Activated T-helper 1 cell treated with anti-CD3 and anti-CD28 coated beads, Interleukin-12 subunit alpha, Interleukin-12 subunit beta, Interleukin-2, Interleukin-4 antibody, amounts not matched to agents 30 ng/mL and 10 ng/mL and 1 ng/mL, durations not matched to agents 14 hours and 24 hours and 36 hours (primary cell): ENCODE measurements around the gene ELAC1. TPM values are rescaled to one million over a fixed set of nuclear protein-coding genes. Genes with fewer than 3 reads are reported as not detected.

Experiments
- DNase-seq: peaks from one replicate; pipeline ENCODE4 v3.0.0; 2021; ENCODE audit warnings: low spot score
- H3K27ac Mint-ChIP-seq: one replicate; pipeline ENCODE4 v1.8.0; 2021; ENCODE audit warnings: mild to moderate bottlenecking, mixed read lengths
- H3K27me3 Mint-ChIP-seq: one replicate; pipeline ENCODE4 v1.8.0; 2022; ENCODE audit warnings: mild to moderate bottlenecking, moderate library complexity, mixed read lengths; ENCODE audit not compliant: insufficient read depth
- H3K36me3 Mint-ChIP-seq: one replicate; pipeline ENCODE4 v1.8.0; 2021; ENCODE audit warnings: low read depth, mixed read lengths
- H3K4me1 Mint-ChIP-seq: one replicate; pipeline ENCODE4 v1.8.0; 2021; ENCODE audit warnings: low read depth, mixed read lengths
- H3K4me3 Mint-ChIP-seq: one replicate; pipeline ENCODE4 v1.8.0; 2021; ENCODE audit warnings: mild to moderate bottlenecking, moderate library complexity, mixed read lengths
- H3K9me3 Mint-ChIP-seq: one replicate; pipeline ENCODE4 v1.8.0; 2021; ENCODE audit warnings: mixed read lengths
- intact Hi-C: fragments of 100-400 bp; cut with micrococcal nuclease; formaldehyde crosslinking; loops from one replicate; pipeline ENCODE4 v1.15.1; 2024
- total RNA-seq: library from RNA; stranded (reverse); gene quantifications from 2 replicates; pipeline ENCODE4 v1.2.3, GENCODE V29; 2022

ELAC1 gene
- total RNA-seq, 1 donor from 2014 or later = 6.7 TPM

- intact Hi-C loops = no loop called here
- H3K27me3 Mint-ChIP-seq = peaks cover 5% of the 10 kb centered on the region
- no peak overlapping the region for H3K4me3 Mint-ChIP-seq
- no peak for DNase-seq
- H3K4me1 Mint-ChIP-seq = no peaks in the 10 kb centered on the region
- no peaks in the 10 kb centered on the region for H3K36me3 Mint-ChIP-seq
- no peaks in the 10 kb centered on the region for H3K9me3 Mint-ChIP-seq
- no peak overlapping the region for H3K27ac Mint-ChIP-seq
These were observed 42.4 kb downstream of the ELAC1 start for GRCh38 chr18:51010218-51010617.

GRCh38 chr18:51011709-51012108 lies 43.9 kb downstream of the ELAC1 start:
- intact Hi-C loops = no loop called here

GRCh38 chr18:51012441-51012840 lies 44.6 kb downstream of the ELAC1 start:
- H3K4me3 Mint-ChIP-seq = no peak overlapping the region
- no peak for DNase-seq
- intact Hi-C loops = no loop called here
- no peaks in the 10 kb centered on the region for H3K4me1 Mint-ChIP-seq
- H3K9me3 Mint-ChIP-seq = no peaks in the 10 kb centered on the region
- H3K36me3 Mint-ChIP-seq = peaks cover 1% of the 10 kb centered on the region
- no peak overlapping the region for H3K27ac Mint-ChIP-seq
- H3K27me3 Mint-ChIP-seq = peaks cover 5% of the 10 kb centered on the region

More at GRCh38 chr18:51011709-51012108, 43.9 kb downstream of the ELAC1 start:
- DNase-seq = no peak
- H3K4me3 Mint-ChIP-seq = no peak overlapping the region
- H3K27ac Mint-ChIP-seq = no peak overlapping the region
- peaks cover 1% of the 10 kb centered on the region for H3K36me3 Mint-ChIP-seq
- H3K27me3 Mint-ChIP-seq = peaks cover 5% of the 10 kb centered on the region
- no peaks in the 10 kb centered on the region for H3K9me3 Mint-ChIP-seq
- H3K4me1 Mint-ChIP-seq = no peaks in the 10 kb centered on the region

GRCh38 chr18:51013259-51013658 lies 45.4 kb downstream of the ELAC1 start:
- intact Hi-C loops = no loop called here
- DNase-seq = no peak
- H3K4me1 Mint-ChIP-seq = no peaks in the 10 kb centered on the region
- no peak overlapping the region for H3K27ac Mint-ChIP-seq
- H3K36me3 Mint-ChIP-seq = peaks cover 1% of the 10 kb centered on the region
- H3K4me3 Mint-ChIP-seq = no peak overlapping the region
- peaks cover 5% of the 10 kb centered on the region for H3K27me3 Mint-ChIP-seq
- H3K9me3 Mint-ChIP-seq = no peaks in the 10 kb centered on the region

- DNase-seq = no peak
- intact Hi-C loops = no loop called here
- no peaks in the 10 kb centered on the region for H3K27me3 Mint-ChIP-seq
- no peak overlapping the region for H3K4me3 Mint-ChIP-seq
- no peaks in the 10 kb centered on the region for H3K9me3 Mint-ChIP-seq
- no peaks in the 10 kb centered on the region for H3K4me1 Mint-ChIP-seq
- H3K36me3 Mint-ChIP-seq = peaks cover 1% of the 10 kb centered on the region
- no peak overlapping the region for H3K27ac Mint-ChIP-seq
These were observed 49.5 kb downstream of the ELAC1 start for GRCh38 chr18:51017140-51017879.

DNA sequence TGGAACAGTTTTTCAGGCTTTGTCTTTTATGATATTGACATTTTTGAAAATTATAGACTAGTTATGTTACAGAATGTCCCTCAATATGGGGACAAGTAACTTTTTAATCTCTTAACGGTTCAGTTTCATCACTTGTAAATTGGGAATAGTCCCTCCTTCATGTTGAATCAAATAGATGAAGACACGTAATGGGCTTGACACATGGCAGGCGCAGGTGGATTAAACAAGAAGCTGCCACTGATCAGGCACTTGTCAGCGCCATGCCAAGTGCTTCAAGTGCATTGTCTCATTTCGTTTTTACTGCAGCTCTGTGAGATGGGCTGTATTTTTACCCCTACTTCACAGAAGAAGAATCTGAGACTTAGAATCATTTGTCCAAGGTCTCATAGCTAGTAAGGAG lies 52.7 kb downstream of the ELAC1 start:
- no peaks in the 10 kb centered on the region for H3K27me3 Mint-ChIP-seq
- H3K27ac Mint-ChIP-seq = no peak overlapping the region
- intact Hi-C loops = no loop called here
- H3K36me3 Mint-ChIP-seq = peaks cover 5% of the 10 kb centered on the region
- no peak for DNase-seq
- H3K4me3 Mint-ChIP-seq = no peak overlapping the region
- H3K9me3 Mint-ChIP-seq = peaks cover 5% of the 10 kb centered on the region
- H3K4me1 Mint-ChIP-seq = no peaks in the 10 kb centered on the region

- no peaks in the 10 kb centered on the region for H3K27me3 Mint-ChIP-seq
- intact Hi-C loops = no loop called here
- peaks cover 5% of the 10 kb centered on the region for H3K9me3 Mint-ChIP-seq
- no peak overlapping the region for H3K4me3 Mint-ChIP-seq
- no peak overlapping the region for H3K27ac Mint-ChIP-seq
- H3K4me1 Mint-ChIP-seq = no peaks in the 10 kb centered on the region
- peaks cover 5% of the 10 kb centered on the region for H3K36me3 Mint-ChIP-seq
- DNase-seq = no peak
These were observed 53.6 kb downstream of the ELAC1 start for GRCh38 chr18:51021226-51021965.

GRCh38 chr18:51025512-51025911 lies 57.7 kb downstream of the ELAC1 start:
- intact Hi-C loops = no loop called here
- no peak for DNase-seq
- H3K27me3 Mint-ChIP-seq = no peaks in the 10 kb centered on the region
- H3K27ac Mint-ChIP-seq = no peak overlapping the region
- peaks cover 19% of the 10 kb centered on the region for H3K4me1 Mint-ChIP-seq
- H3K36me3 Mint-ChIP-seq = peaks cover 5% of the 10 kb centered on the region
- H3K4me3 Mint-ChIP-seq = no peak overlapping the region
- peaks cover 5% of the 10 kb centered on the region for H3K9me3 Mint-ChIP-seq

- intact Hi-C loops = no loop called here
- H3K27ac Mint-ChIP-seq = peak overlapping the region; percentile 24
- peaks cover 3% of the 10 kb centered on the region for H3K9me3 Mint-ChIP-seq
- peaks cover 44% of the 10 kb centered on the region for H3K4me1 Mint-ChIP-seq
- no peak for DNase-seq
- peak overlapping the region; percentile 94 for H3K4me3 Mint-ChIP-seq
- H3K27me3 Mint-ChIP-seq = no peaks in the 10 kb centered on the region
- H3K36me3 Mint-ChIP-seq = peaks cover 4% of the 10 kb centered on the region
These were observed 60.5 kb downstream of the ELAC1 start for GRCh38 chr18:51028201-51028805.

GRCh38 chr18:51029378-51029693 lies 61.5 kb downstream of the ELAC1 start:
- no peaks in the 10 kb centered on the region for H3K9me3 Mint-ChIP-seq
- peaks cover 49% of the 10 kb centered on the region for H3K4me1 Mint-ChIP-seq
- H3K4me3 Mint-ChIP-seq = peak overlapping the region; percentile 94
- H3K27me3 Mint-ChIP-seq = no peaks in the 10 kb centered on the region
- H3K27ac Mint-ChIP-seq = peak overlapping the region; percentile 96
- no peak for DNase-seq
- H3K36me3 Mint-ChIP-seq = peaks cover 3% of the 10 kb centered on the region
- intact Hi-C loops = no loop called here

GRCh38 chr18:51029694-51030536 lies 62.1 kb downstream of the ELAC1 start, which contains the start of gene SMAD4:
SMAD4 (plus strand) TSS chr18:51030213; CDS start chr18:51047047, 16,834 bp downstream.
- intact Hi-C loops = loop anchor here (1.0 to 10.0 kb wide), 8 partner anchors 21 to 1217 kb away; partner anchors contain the start of genes ACAA2, CXXC1, ELAC1 and MBD1
- Mint-ChIP-seq H3K4me1 (peaks cover 55% of the 10 kb centered on the region), H3K4me3 (peak within 1 kb of the TSS; percentile 99), H3K27me3 (no peaks in the 10 kb centered on the region), H3K27ac (peak within 1 kb of the TSS; percentile 96), H3K36me3 (peaks cover 6% of the 10 kb centered on the region), H3K9me3 (no peaks in the 10 kb centered on the region)
- peak; percentile 97 for DNase-seq

- intact Hi-C loops = loop anchor here (1.0 to 10.0 kb wide), 9 partner anchors 9 to 1218 kb away; partner anchors contain the start of genes ACAA2, CXXC1, ELAC1 and MBD1
- Mint-ChIP-seq H3K4me3 (peak overlapping the region; percentile 99), H3K27me3 (no peaks in the 10 kb centered on the region), H3K36me3 (peaks cover 9% of the 10 kb centered on the region), H3K4me1 (peaks cover 58% of the 10 kb centered on the region), H3K27ac (peak overlapping the region; percentile 93), H3K9me3 (no peaks in the 10 kb centered on the region)
- peak; percentile 65 for DNase-seq
These were observed 62.9 kb downstream of the ELAC1 start for GRCh38 chr18:51030537-51031258.
